NCI-H2171 (cell line): ENCODE results near the gene EEF1AKMT4.

Experiments
- DNase-seq: peaks from one replicate; lab custom pipeline; 2025; lab: John Stamatoyannopoulos, UW

Gene EEF1AKMT4

GRCh38 chr3:184299488-184300377 is 50.3 kb downstream of the EEF1AKMT4 start:
- no peak for DNase-seq

- no peak for DNase-seq
These were observed 50.9 kb downstream of the EEF1AKMT4 start for GRCh38 chr3:184300378-184300720.

GRCh38 chr3:184305577-184305976 is 56.1 kb downstream of the EEF1AKMT4 start:
- DNase-seq = no peak

GRCh38 chr3:184306341-184306972 is 57.0 kb downstream of the EEF1AKMT4 start:
- DNase-seq = no peak

- no peak for DNase-seq
These were observed 58.4 kb downstream of the EEF1AKMT4 start for GRCh38 chr3:184307915-184308314.
